Keratinocyte (primary cell): ENCODE measurements around the gene ATP11A.
"Not testable (repeated sequence)": the region's sequence is repeated elsewhere in the genome, so short reads cannot be mapped to it uniquely, and the experiment has no call there.

ENCODE experiments used
- EZH2 ChIP-seq: IDR thresholded peaks from one replicate; pipeline ENCODE4 v1.6.1; 2012; ENCODE audit warnings: inconsistent platforms, mild to moderate bottlenecking, low read length, moderate library complexity
- TF ChIP-seq, protein P1 (sequence below), 3 experiments: IDR thresholded peaks in 1 of 3; conservative IDR thresholded peaks in 1 of 3; optimal IDR thresholded peaks in 1 of 3; 2 replicates in 2 of 3; 3 replicates in 1 of 3; pipeline versions ENCODE3 to v1.5.1; 2011; ENCODE audit warnings: low read length in 3 of 3, mild to moderate bottlenecking in 3 of 3, moderate library complexity in 2 of 3, control low read depth in 1 of 3, inconsistent platforms in 1 of 3; ENCODE audit not compliant: insufficient read depth in 2 of 3; ENCODE audit errors: extremely low read depth in 1 of 3

DNA sequence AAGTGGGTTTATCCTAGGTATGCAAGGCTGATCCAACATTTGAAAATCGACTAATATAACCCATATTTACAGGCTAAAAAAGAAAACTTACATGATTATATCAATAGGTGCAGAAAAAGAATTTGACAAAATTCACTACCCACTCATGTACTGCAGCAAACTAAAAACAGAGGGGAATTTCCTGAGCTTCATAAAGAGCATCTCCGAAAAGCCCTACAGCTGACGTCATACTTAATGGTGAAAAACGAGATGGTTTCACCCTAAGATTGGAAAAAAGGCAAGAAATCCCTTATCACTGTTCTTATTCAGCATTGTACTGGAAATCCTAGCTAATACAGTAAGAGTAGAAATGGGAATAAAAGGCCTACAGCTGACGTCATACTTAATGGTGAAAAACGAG is 111.0 kb downstream of the ATP11A start:
- TF ChIP-seq, protein P1, sequence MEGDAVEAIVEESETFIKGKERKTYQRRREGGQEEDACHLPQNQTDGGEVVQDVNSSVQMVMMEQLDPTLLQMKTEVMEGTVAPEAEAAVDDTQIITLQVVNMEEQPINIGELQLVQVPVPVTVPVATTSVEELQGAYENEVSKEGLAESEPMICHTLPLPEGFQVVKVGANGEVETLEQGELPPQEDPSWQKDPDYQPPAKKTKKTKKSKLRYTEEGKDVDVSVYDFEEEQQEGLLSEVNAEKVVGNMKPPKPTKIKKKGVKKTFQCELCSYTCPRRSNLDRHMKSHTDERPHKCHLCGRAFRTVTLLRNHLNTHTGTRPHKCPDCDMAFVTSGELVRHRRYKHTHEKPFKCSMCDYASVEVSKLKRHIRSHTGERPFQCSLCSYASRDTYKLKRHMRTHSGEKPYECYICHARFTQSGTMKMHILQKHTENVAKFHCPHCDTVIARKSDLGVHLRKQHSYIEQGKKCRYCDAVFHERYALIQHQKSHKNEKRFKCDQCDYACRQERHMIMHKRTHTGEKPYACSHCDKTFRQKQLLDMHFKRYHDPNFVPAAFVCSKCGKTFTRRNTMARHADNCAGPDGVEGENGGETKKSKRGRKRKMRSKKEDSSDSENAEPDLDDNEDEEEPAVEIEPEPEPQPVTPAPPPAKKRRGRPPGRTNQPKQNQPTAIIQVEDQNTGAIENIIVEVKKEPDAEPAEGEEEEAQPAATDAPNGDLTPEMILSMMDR (optimal IDR thresholded peaks at IDR 0.05 in 1 of 3, IDR thresholded peaks at IDR 0.05 in 1 of 3, conservative IDR thresholded peaks at IDR 0.05 in 1 of 3; ENCODE audit: extremely low read depth in 1 of 3, insufficient read depth in 2 of 3, low read length in 3 of 3), result not testable (repeated sequence)
- TF ChIP-seq EZH2, result not testable (repeated sequence)
